ENCODE results near the gene GRAMD2B. TPM values are rescaled to one million over a fixed set of nuclear protein-coding genes. Genes with fewer than 3 reads are reported as not detected.
"Not testable (repeated sequence)": the region's sequence is repeated elsewhere in the genome, so short reads cannot be mapped to it uniquely, and the experiment has no call there.

GRAMD2B gene
- polyA plus RNA-seq, 5 donors, result 9.0 to 11.5 (median 11.1) TPM

GRCh38 chr5:126511961-126512360, 88.8 kb downstream of the GRAMD2B start:
- DNase-seq, result no peak

GRCh38 chr5:126512451-126512850, 89.2 kb downstream of the GRAMD2B start:
- DNase-seq, result no peak

- no peak for DNase-seq
Observed at GRCh38 chr5:126513302-126513701, 90.1 kb downstream of the GRAMD2B start.

GRCh38 chr5:126513703-126514102, 90.5 kb downstream of the GRAMD2B start:
- no peak for DNase-seq

- no peak for DNase-seq
Observed at GRCh38 chr5:126514131-126514557, 90.9 kb downstream of the GRAMD2B start.

GRCh38 chr5:126514558-126515141, 91.4 kb downstream of the GRAMD2B start:
- no peak for DNase-seq

- no peak for DNase-seq
Observed at GRCh38 chr5:126515337-126515736, 92.1 kb downstream of the GRAMD2B start.

- DNase-seq, result no peak
Observed at GRCh38 chr5:126516133-126516532, 92.9 kb downstream of the GRAMD2B start.

- no peak for DNase-seq
Observed at GRCh38 chr5:126516852-126517251, 93.6 kb downstream of the GRAMD2B start.

GRCh38 chr5:126519223-126519622, 96.0 kb downstream of the GRAMD2B start:
- DNase-seq, result not testable (repeated sequence)

GRCh38 chr5:126519637-126520592, 96.7 kb downstream of the GRAMD2B start:
- peak; percentile 51 to 59 for DNase-seq

- no peak for DNase-seq
Observed at GRCh38 chr5:126520593-126520953, 97.4 kb downstream of the GRAMD2B start.

- DNase-seq, result no peak
Observed at GRCh38 chr5:126521130-126521529, 97.9 kb downstream of the GRAMD2B start.

- no peak for DNase-seq
Observed at GRCh38 chr5:126523818-126524510, 100.8 kb downstream of the GRAMD2B start.

- no peak for DNase-seq
Observed at GRCh38 chr5:126525630-126526245, 102.5 kb downstream of the GRAMD2B start.

- no peak for DNase-seq
Observed at GRCh38 chr5:126526493-126526892, 103.3 kb downstream of the GRAMD2B start.

GRCh38 chr5:126527158-126527557, 103.9 kb downstream of the GRAMD2B start:
- no peak for DNase-seq

GRCh38 chr5:126527892-126528291, 104.7 kb downstream of the GRAMD2B start:
- no peak for DNase-seq

- peak in 1 of 2 donors; percentile 28 for DNase-seq
Observed at GRCh38 chr5:126531543-126532120, 108.4 kb downstream of the GRAMD2B start.

GRCh38 chr5:126534553-126534952, 111.3 kb downstream of the GRAMD2B start:
- no peak for DNase-seq

- DNase-seq, result no peak
Observed at GRCh38 chr5:126535856-126536545, 112.8 kb downstream of the GRAMD2B start.

Measured in right lung (tissue), 5 donors.